Measurements from ENCODE around the gene FAM89B. TPM values are rescaled to one million over a fixed set of nuclear protein-coding genes. Genes with fewer than 3 reads are reported as not detected.

The FAM89B gene
- polyA plus RNA-seq, 3 donors: 18.0 to 26.2 (median 22.8) TPM

GRCh38 chr11:65593518-65594414 lies 21.4 kb downstream of the FAM89B start:
- DNase-seq (ENCODE audit: extremely low read depth in 1 of 11, low read depth in 9 of 11, low spot score in 4 of 11): no peak

GRCh38 chr11:65595131-65595530 lies 22.8 kb downstream of the FAM89B start:
- no peak for DNase-seq (ENCODE audit: extremely low read depth in 1 of 11, low read depth in 9 of 11, low spot score in 4 of 11)

- no peak for DNase-seq (ENCODE audit: extremely low read depth in 1 of 11, low read depth in 9 of 11, low spot score in 4 of 11)
Measured at GRCh38 chr11:65595543-65596281, 23.4 kb downstream of the FAM89B start, which contains the start of gene KCNK7. Gene KCNK7, minus strand, starts transcription at chr11:65595800. Its CDS starts 28 bp downstream, at chr11:65595772.

- DNase-seq (ENCODE audit: extremely low read depth in 1 of 11, low read depth in 9 of 11, low spot score in 4 of 11): no peak
Measured at GRCh38 chr11:65596520-65596919, 24.2 kb downstream of the FAM89B start.

GRCh38 chr11:65598258-65598699 lies 25.9 kb downstream of the FAM89B start:
- DNase-seq (ENCODE audit: extremely low read depth in 1 of 11, low read depth in 9 of 11, low spot score in 4 of 11): no peak

- DNase-seq (ENCODE audit: extremely low read depth in 1 of 11, low read depth in 9 of 11, low spot score in 4 of 11): no peak
Measured at GRCh38 chr11:65599216-65599954, 27.0 kb downstream of the FAM89B start.

GRCh38 chr11:65599955-65600246 lies 27.6 kb downstream of the FAM89B start:
- DNase-seq (ENCODE audit: extremely low read depth in 1 of 11, low read depth in 9 of 11, low spot score in 4 of 11): no peak

- DNase-seq (ENCODE audit: extremely low read depth in 1 of 11, low read depth in 9 of 11, low spot score in 4 of 11): no peak
Measured at GRCh38 chr11:65604258-65604657, 31.9 kb downstream of the FAM89B start.

- peak; percentile 75 to 95 (median 92) for DNase-seq (ENCODE audit: extremely low read depth in 1 of 11, low read depth in 9 of 11, low spot score in 4 of 11)
Measured at GRCh38 chr11:65606876-65607613, 34.7 kb downstream of the FAM89B start.

GRCh38 chr11:65607614-65608426 lies 35.5 kb downstream of the FAM89B start:
- DNase-seq (ENCODE audit: extremely low read depth in 1 of 11, low read depth in 9 of 11, low spot score in 4 of 11): no peak

GRCh38 chr11:65609229-65609628 lies 36.9 kb downstream of the FAM89B start:
- no peak for DNase-seq (ENCODE audit: extremely low read depth in 1 of 11, low read depth in 9 of 11, low spot score in 4 of 11)

- DNase-seq (ENCODE audit: extremely low read depth in 1 of 11, low read depth in 9 of 11, low spot score in 4 of 11): no peak
Measured at GRCh38 chr11:65609665-65610064, 37.3 kb downstream of the FAM89B start.

GRCh38 chr11:65610404-65610803 lies 38.1 kb downstream of the FAM89B start:
- DNase-seq (ENCODE audit: extremely low read depth in 1 of 11, low read depth in 9 of 11, low spot score in 4 of 11): no peak

- DNase-seq (ENCODE audit: extremely low read depth in 1 of 11, low read depth in 9 of 11, low spot score in 4 of 11): no peak
Measured at GRCh38 chr11:65611028-65611757, 38.9 kb downstream of the FAM89B start.

GRCh38 chr11:65611758-65612603 lies 39.6 kb downstream of the FAM89B start:
- DNase-seq (ENCODE audit: extremely low read depth in 1 of 11, low read depth in 9 of 11, low spot score in 4 of 11): no peak

GRCh38 chr11:65612691-65613090 lies 40.4 kb downstream of the FAM89B start:
- no peak for DNase-seq (ENCODE audit: extremely low read depth in 1 of 11, low read depth in 9 of 11, low spot score in 4 of 11)

Data from renal cortex interstitium (tissue), 11 donors.